ENCODE measurements around the gene LAMA1.

LAMA1 gene

DNA sequence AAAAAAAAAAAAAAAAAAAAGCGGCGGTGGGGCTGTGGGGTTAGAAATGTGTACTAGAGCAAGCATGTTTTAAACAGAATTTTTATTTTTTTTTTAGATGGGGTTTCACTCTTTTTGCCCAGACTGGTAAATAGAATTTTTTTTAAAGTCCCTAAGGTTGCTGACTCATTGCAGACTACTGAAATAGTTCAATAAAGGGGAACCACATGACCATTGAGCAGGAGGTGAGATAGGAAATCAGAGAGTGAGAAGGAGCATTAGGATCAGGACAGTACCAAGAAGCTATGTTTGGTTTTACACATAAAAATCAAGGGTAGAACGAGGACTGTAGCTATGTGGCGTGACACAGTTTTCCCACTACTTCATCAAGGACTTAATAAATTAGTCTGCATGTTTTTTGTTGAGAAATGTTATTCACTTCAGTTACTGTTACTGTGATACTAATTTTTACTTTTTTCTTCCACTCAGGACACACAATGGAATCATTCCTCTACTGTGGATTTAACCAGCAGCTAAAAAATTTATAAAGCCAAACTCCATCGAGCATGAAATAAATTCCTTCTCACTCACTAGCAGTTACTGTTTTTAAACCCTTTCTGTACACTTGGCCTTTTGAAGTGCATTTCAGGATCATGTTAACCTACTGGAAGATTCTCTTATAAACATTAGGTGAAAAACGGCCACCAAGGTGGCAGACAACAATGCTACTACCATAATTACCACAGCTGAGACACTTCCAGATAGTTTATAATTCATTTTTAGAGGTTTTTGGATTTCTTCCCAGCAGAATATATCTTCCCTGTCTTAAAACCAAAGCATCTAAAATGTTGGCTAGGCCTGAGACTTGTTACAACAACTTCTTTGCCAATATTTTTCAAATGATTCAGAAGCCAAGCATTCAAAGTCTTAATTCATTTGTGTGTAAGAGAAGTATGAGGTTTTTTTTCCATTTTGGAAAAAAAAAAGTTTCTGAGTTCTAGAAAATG, 33.2 kb downstream of the LAMA1 start:
- Histone ChIP-seq H3K4me1 (ENCODE audit: control insufficient read depth in 1 of 2, insufficient read depth in 2 of 2, low read length in 2 of 2) (no peaks in the 10 kb centered on the region), H3K9ac (ENCODE audit: low read depth in 1 of 2, low read length in 2 of 2) (no peak overlapping the region), H3K4me3 (ENCODE audit: low read depth in 1 of 2, low read length in 2 of 2) (no peak overlapping the region), H3K27ac (ENCODE audit: low read depth, low read length) (no peak overlapping the region), H3K9me3 (ENCODE audit: control insufficient read depth in 1 of 2, low read length in 2 of 2) (no peaks in the 10 kb centered on the region), H3K36me3 (ENCODE audit: control insufficient read depth in 1 of 2, insufficient read depth in 2 of 2, low read length in 2 of 2) (no peaks in the 10 kb centered on the region), H3K27me3 (ENCODE audit: control insufficient read depth in 1 of 2, insufficient read depth in 2 of 2, low read length in 2 of 2) (peaks cover 0 to 14% of the 10 kb centered on the region in 2 donors)

DNA sequence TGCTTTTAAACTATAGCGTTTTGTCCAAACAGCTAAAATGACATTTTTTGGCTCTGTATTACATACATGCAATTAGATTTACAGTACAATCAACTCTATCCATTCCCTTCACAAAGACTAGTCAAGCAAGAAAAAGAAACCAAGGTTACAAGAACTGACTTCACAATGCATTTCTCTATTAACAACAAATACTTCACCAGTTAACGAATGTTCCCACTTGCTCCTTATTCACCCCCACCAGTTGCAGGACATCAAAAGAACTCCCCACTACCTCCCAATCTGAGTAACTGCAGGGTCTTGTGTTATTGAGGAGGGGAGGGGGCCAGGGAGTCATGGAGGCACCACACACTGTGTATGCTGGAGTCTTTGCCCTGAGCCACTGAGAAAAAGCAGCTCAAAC, 34.9 kb downstream of the LAMA1 start:
- Histone ChIP-seq H3K9me3 (ENCODE audit: control insufficient read depth in 1 of 2, low read length in 2 of 2) (no peaks in the 10 kb centered on the region), H3K27ac (ENCODE audit: low read depth, low read length) (no peak overlapping the region), H3K4me1 (ENCODE audit: control insufficient read depth in 1 of 2, insufficient read depth in 2 of 2, low read length in 2 of 2) (no peaks in the 10 kb centered on the region), H3K4me3 (ENCODE audit: low read depth in 1 of 2, low read length in 2 of 2) (no peak overlapping the region), H3K9ac (ENCODE audit: low read depth in 1 of 2, low read length in 2 of 2) (no peak overlapping the region), H3K27me3 (ENCODE audit: control insufficient read depth in 1 of 2, insufficient read depth in 2 of 2, low read length in 2 of 2) (peaks cover 0 to 17% of the 10 kb centered on the region in 2 donors), H3K36me3 (ENCODE audit: control insufficient read depth in 1 of 2, insufficient read depth in 2 of 2, low read length in 2 of 2) (no peaks in the 10 kb centered on the region)

DNA sequence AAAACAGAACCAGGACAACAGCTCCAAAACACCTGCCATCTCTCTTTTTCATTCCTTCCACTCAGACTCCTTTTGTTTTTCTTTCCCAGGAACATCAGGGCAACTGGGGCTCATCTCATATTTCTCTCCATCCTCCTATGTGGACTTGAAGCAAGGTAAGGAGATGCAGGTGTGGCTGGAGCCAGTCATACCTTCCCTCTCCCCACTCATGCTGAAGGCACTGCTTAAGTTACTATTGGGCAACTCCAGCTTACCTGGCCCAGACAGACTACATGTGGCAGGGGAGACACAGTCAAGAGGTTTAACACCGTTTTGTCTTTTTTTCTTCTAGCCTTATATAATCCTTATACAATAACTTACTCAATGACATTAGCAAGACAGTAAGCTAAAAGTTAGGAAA, 38.4 kb downstream of the LAMA1 start:
- Histone ChIP-seq H3K9ac (ENCODE audit: low read depth in 1 of 2, low read length in 2 of 2) (no peak overlapping the region), H3K36me3 (ENCODE audit: control insufficient read depth in 1 of 2, insufficient read depth in 2 of 2, low read length in 2 of 2) (no peaks in the 10 kb centered on the region), H3K4me1 (ENCODE audit: control insufficient read depth in 1 of 2, insufficient read depth in 2 of 2, low read length in 2 of 2) (no peaks in the 10 kb centered on the region), H3K4me3 (ENCODE audit: low read depth in 1 of 2, low read length in 2 of 2) (no peak overlapping the region), H3K27ac (ENCODE audit: low read depth, low read length) (no peak overlapping the region), H3K27me3 (ENCODE audit: control insufficient read depth in 1 of 2, insufficient read depth in 2 of 2, low read length in 2 of 2) (peaks cover 3 to 9% of the 10 kb centered on the region in 2 donors), H3K9me3 (ENCODE audit: control insufficient read depth in 1 of 2, low read length in 2 of 2) (no peaks in the 10 kb centered on the region)

DNA sequence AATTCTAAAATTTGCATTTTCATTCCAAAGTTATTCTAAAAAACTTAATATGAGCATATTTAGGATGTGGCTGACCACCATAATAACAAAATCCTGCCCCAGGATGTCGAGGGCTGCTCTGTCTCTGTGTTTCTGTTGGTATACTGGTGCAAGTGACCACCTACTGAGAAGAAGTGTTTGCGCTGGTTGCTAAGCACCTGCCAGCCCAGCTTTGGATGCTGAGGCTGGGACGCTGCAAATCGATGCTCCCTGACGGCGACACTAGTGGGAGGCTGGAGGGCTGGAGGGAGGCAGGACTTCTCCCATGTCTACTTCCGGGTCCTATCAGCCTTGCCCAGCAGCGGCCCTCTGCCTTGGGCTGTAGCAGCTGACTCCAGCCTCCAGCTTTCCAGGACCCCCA, 45.0 kb downstream of the LAMA1 start:
- Histone ChIP-seq H3K27ac (ENCODE audit: low read depth, low read length) (no peak overlapping the region), H3K9ac (ENCODE audit: low read depth in 1 of 2, low read length in 2 of 2) (no peak overlapping the region), H3K27me3 (ENCODE audit: control insufficient read depth in 1 of 2, insufficient read depth in 2 of 2, low read length in 2 of 2) (peaks cover 3 to 5% of the 10 kb centered on the region in 2 donors), H3K4me3 (ENCODE audit: low read depth in 1 of 2, low read length in 2 of 2) (no peak overlapping the region), H3K4me1 (ENCODE audit: control insufficient read depth in 1 of 2, insufficient read depth in 2 of 2, low read length in 2 of 2) (no peaks in the 10 kb centered on the region), H3K36me3 (ENCODE audit: control insufficient read depth in 1 of 2, insufficient read depth in 2 of 2, low read length in 2 of 2) (no peaks in the 10 kb centered on the region), H3K9me3 (ENCODE audit: control insufficient read depth in 1 of 2, low read length in 2 of 2) (no peaks in the 10 kb centered on the region)

DNA sequence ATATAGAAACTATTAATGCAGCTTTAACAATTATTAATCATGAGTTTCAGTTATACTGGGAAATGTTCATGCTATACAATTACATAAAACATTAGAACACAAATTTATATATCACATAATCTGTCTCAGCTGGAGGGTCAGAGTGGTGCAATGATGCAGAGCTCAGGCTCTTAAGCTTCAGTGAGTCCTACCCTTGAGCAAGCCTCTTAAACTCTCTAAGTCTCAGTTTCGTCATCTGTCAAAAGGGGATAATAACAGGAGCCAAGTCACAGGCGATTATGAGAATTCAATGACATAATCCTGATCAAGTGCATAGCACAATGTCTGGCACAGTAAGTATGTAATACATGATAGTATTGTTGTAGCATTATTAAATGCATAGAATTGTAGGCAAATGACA, 46.0 kb downstream of the LAMA1 start:
- Histone ChIP-seq H3K27ac (ENCODE audit: low read depth, low read length) (no peak overlapping the region), H3K4me3 (ENCODE audit: low read depth in 1 of 2, low read length in 2 of 2) (no peak overlapping the region), H3K9me3 (ENCODE audit: control insufficient read depth in 1 of 2, low read length in 2 of 2) (no peaks in the 10 kb centered on the region), H3K9ac (ENCODE audit: low read depth in 1 of 2, low read length in 2 of 2) (no peak overlapping the region), H3K4me1 (ENCODE audit: control insufficient read depth in 1 of 2, insufficient read depth in 2 of 2, low read length in 2 of 2) (no peaks in the 10 kb centered on the region), H3K36me3 (ENCODE audit: control insufficient read depth in 1 of 2, insufficient read depth in 2 of 2, low read length in 2 of 2) (no peaks in the 10 kb centered on the region), H3K27me3 (ENCODE audit: control insufficient read depth in 1 of 2, insufficient read depth in 2 of 2, low read length in 2 of 2) (peaks cover 3 to 5% of the 10 kb centered on the region in 2 donors)

DNA sequence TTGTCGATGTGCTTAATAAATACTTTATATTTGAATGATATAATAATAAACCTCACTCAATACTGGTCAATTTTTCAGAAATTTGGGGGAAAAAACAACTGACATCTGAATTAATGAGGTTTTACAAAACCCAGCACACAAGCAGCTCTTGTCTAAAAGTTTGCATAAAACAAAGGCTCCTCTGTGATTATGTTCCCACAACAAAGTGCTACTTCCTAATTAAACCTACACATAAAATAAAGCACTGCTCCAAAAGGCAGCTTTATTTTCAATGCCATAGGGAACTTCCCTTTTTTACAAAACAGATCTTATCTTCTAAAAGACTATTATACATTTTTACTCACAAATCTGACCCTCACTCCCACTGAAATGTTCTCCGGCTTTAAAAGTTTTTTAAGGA, 47.1 kb downstream of the LAMA1 start:
- Histone ChIP-seq H3K27me3 (ENCODE audit: control insufficient read depth in 1 of 2, insufficient read depth in 2 of 2, low read length in 2 of 2) (peaks cover 0 to 5% of the 10 kb centered on the region in 2 donors), H3K4me1 (ENCODE audit: control insufficient read depth in 1 of 2, insufficient read depth in 2 of 2, low read length in 2 of 2) (no peaks in the 10 kb centered on the region), H3K4me3 (ENCODE audit: low read depth in 1 of 2, low read length in 2 of 2) (no peak overlapping the region), H3K36me3 (ENCODE audit: control insufficient read depth in 1 of 2, insufficient read depth in 2 of 2, low read length in 2 of 2) (no peaks in the 10 kb centered on the region), H3K27ac (ENCODE audit: low read depth, low read length) (no peak overlapping the region), H3K9me3 (ENCODE audit: control insufficient read depth in 1 of 2, low read length in 2 of 2) (no peaks in the 10 kb centered on the region), H3K9ac (ENCODE audit: low read depth in 1 of 2, low read length in 2 of 2) (no peak overlapping the region)

DNA sequence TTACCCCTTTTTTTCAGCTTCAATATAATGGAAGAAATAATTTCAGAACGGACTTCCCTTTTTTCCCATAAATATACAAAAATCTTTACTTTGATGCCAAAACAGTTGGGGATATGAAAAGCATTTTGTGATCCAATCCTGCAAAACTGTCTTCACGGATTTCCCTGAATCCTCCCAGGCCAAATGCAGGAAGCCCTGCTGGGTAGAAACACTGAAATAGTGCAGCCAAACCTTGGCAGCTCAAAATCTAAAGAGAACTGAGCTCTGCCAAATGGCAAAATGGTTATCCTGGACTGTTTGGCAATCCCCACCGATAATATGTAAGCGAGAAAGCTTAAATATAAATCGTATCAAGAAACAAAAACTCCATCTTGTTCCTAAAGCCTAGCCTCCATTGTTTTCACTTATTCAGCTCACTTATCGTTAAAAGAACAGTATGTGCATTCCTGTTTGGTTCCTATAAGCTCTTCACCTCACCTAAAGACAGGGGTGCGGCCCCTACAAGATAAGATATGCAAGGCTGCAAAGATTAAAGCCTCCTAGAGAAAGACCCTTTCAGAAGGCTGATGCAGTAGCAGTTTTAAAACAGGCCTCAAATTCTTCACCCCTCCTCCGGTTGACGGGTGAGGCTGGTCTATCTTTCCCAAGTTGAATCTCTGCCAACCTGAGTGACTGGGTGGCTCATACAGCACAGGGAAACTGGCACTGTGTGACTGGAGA, 48.6 kb downstream of the LAMA1 start:
- Histone ChIP-seq H3K27ac (ENCODE audit: low read depth, low read length) (no peak overlapping the region), H3K4me1 (ENCODE audit: control insufficient read depth in 1 of 2, insufficient read depth in 2 of 2, low read length in 2 of 2) (no peaks in the 10 kb centered on the region), H3K36me3 (ENCODE audit: control insufficient read depth in 1 of 2, insufficient read depth in 2 of 2, low read length in 2 of 2) (no peaks in the 10 kb centered on the region), H3K9me3 (ENCODE audit: control insufficient read depth in 1 of 2, low read length in 2 of 2) (no peaks in the 10 kb centered on the region), H3K4me3 (ENCODE audit: low read depth in 1 of 2, low read length in 2 of 2) (no peak overlapping the region), H3K27me3 (ENCODE audit: control insufficient read depth in 1 of 2, insufficient read depth in 2 of 2, low read length in 2 of 2) (peaks cover 0 to 5% of the 10 kb centered on the region in 2 donors), H3K9ac (ENCODE audit: low read depth in 1 of 2, low read length in 2 of 2) (no peak overlapping the region)

DNA sequence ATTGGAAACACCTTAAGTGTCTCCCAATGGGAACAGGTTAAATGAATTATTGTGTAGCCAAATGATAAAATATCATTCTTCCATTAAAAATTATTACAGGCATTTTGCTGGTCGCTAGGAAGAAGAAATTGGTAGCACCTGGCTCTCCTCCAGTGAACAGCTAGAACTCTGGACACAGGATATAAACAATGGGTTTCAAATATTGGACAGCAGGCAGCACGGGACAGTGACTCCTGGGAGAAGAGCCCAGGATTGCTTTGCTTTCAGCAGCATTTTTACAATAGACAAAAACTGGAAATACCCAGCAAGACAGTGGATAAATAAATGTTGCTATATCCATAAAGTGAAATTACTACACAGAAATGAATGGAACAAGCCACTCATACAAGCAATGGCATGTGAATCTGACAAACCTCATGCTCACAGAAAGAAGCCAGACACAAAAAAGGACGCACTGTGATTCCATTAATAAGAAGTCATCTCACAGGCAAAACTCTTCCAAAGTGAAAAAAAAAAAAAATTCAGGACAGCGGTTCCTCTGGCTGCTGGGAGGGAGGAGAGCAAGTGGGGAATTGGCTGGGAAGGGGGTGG, 50.5 kb downstream of the LAMA1 start:
- H3K4me3 ChIP-seq (ENCODE audit: low read depth in 1 of 2, low read length in 2 of 2), result no peak overlapping the region
- H3K27ac ChIP-seq (ENCODE audit: low read depth, low read length), result no peak overlapping the region
- no peaks in the 10 kb centered on the region for H3K9me3 ChIP-seq (ENCODE audit: control insufficient read depth in 1 of 2, low read length in 2 of 2)
- H3K4me1 ChIP-seq (ENCODE audit: control insufficient read depth in 1 of 2, insufficient read depth in 2 of 2, low read length in 2 of 2), result no peaks in the 10 kb centered on the region
- H3K27me3 ChIP-seq (ENCODE audit: control insufficient read depth in 1 of 2, insufficient read depth in 2 of 2, low read length in 2 of 2), result no peaks in the 10 kb centered on the region
- H3K36me3 ChIP-seq (ENCODE audit: control insufficient read depth in 1 of 2, insufficient read depth in 2 of 2, low read length in 2 of 2), result no peaks in the 10 kb centered on the region
- H3K9ac ChIP-seq (ENCODE audit: low read depth in 1 of 2, low read length in 2 of 2), result no peak overlapping the region

DNA sequence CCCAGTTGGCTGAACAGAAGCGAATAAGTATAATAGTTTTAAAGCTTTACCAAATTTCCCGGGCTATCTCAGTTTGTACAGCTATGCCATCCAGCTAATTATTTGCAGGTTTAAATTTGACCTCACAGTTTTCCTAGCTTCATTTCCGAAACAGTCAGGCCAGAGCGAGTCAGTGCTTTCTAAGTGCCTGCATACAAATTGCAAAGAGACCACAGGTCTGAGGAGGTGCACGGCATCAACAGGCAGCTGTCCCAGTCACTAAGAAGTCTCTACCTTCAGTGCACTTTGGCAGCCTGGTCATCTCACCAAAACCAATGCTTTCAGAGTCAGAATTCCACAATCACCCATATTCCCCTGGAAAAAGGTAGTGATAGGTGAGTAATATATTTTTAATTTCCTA, 51.9 kb downstream of the LAMA1 start:
- Histone ChIP-seq H3K27me3 (ENCODE audit: control insufficient read depth in 1 of 2, insufficient read depth in 2 of 2, low read length in 2 of 2) (no peaks in the 10 kb centered on the region), H3K9ac (ENCODE audit: low read depth in 1 of 2, low read length in 2 of 2) (no peak overlapping the region), H3K27ac (ENCODE audit: low read depth, low read length) (no peak overlapping the region), H3K4me3 (ENCODE audit: low read depth in 1 of 2, low read length in 2 of 2) (no peak overlapping the region), H3K9me3 (ENCODE audit: control insufficient read depth in 1 of 2, low read length in 2 of 2) (no peaks in the 10 kb centered on the region), H3K36me3 (ENCODE audit: control insufficient read depth in 1 of 2, insufficient read depth in 2 of 2, low read length in 2 of 2) (no peaks in the 10 kb centered on the region), H3K4me1 (ENCODE audit: control insufficient read depth in 1 of 2, insufficient read depth in 2 of 2, low read length in 2 of 2) (no peaks in the 10 kb centered on the region)

DNA sequence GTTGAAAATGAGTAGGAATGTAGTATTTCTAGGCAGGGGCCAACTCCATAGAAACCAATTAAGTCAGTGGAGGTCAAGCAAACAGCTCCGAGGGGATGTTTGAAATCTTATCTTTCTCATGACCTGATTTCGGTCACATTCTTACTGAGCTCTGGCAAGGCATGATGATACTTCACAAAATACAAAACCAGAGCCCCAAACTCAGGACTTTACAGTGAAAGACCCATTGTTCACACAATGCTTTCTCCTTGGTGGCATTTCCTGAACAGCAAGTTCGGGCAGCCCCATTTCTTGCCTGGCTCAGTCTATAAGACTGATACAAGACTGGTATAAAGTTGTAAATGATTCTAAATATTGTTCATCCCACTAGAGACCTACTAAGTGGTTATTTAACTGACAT, 53.3 kb downstream of the LAMA1 start:
- Histone ChIP-seq H3K27me3 (ENCODE audit: control insufficient read depth in 1 of 2, insufficient read depth in 2 of 2, low read length in 2 of 2) (peaks cover 0 to 2% of the 10 kb centered on the region in 2 donors), H3K27ac (ENCODE audit: low read depth, low read length) (no peak overlapping the region), H3K4me1 (ENCODE audit: control insufficient read depth in 1 of 2, insufficient read depth in 2 of 2, low read length in 2 of 2) (no peaks in the 10 kb centered on the region)

More for the DNA sequence above, 53.3 kb downstream of the LAMA1 start:
- no peak overlapping the region for H3K9ac ChIP-seq (ENCODE audit: low read depth in 1 of 2, low read length in 2 of 2)
- no peak overlapping the region for H3K4me3 ChIP-seq (ENCODE audit: low read depth in 1 of 2, low read length in 2 of 2)
- H3K9me3 ChIP-seq (ENCODE audit: control insufficient read depth in 1 of 2, low read length in 2 of 2), result no peaks in the 10 kb centered on the region
- H3K36me3 ChIP-seq (ENCODE audit: control insufficient read depth in 1 of 2, insufficient read depth in 2 of 2, low read length in 2 of 2), result no peaks in the 10 kb centered on the region
